Astrocyte (in vitro differentiated cells and primary cell): ENCODE data around the gene TP53AIP1. TPM values are rescaled to one million over a fixed set of nuclear protein-coding genes. Genes with fewer than 3 reads are reported as not detected.

Experiments used
- DNase-seq: peaks from one replicate; pipeline ENCODE4 v3.0.0-alpha.2; 2010; ENCODE audit warnings: low read depth
- FAIRE-seq: peaks from 2 replicates; lab custom pipeline; 2011; peaks lifted over from hg19 to GRCh38; lab: Jason Lieb, UNC
- H2AFZ ChIP-seq: 2 replicates; pipeline ENCODE4 v1.6.0; 2012; ENCODE audit warnings: low read depth, low read length, inconsistent platforms
- H3K27ac ChIP-seq: 2 replicates; pipeline ENCODE4 v1.5.1; 2011; ENCODE audit warnings: low read depth, low read length, inconsistent platforms
- H3K27me3 ChIP-seq: 2 replicates; pipeline ENCODE4 v1.6.0; 2011; ENCODE audit warnings: low read length, inconsistent platforms; ENCODE audit not compliant: insufficient read depth
- H3K36me3 ChIP-seq: 2 replicates; pipeline ENCODE4 v1.5.1; 2011; ENCODE audit warnings: low read length, inconsistent platforms; ENCODE audit not compliant: insufficient read depth
- H3K4me1 ChIP-seq: 2 replicates; pipeline ENCODE4 v1.5.1; 2011; ENCODE audit warnings: low read length, inconsistent platforms; ENCODE audit not compliant: insufficient read depth
- H3K4me2 ChIP-seq: 2 replicates; pipeline ENCODE4 v1.6.0; 2012; ENCODE audit warnings: low read length, inconsistent platforms
- H3K4me3 ChIP-seq: 2 replicates; pipeline ENCODE4 v1.5.1; 2011; ENCODE audit warnings: low read depth, mild to moderate bottlenecking, low read length, inconsistent platforms; ENCODE audit not compliant: insufficient read depth
- H3K79me2 ChIP-seq: 2 replicates; pipeline ENCODE4 v1.6.0; 2012; ENCODE audit warnings: mild to moderate bottlenecking, low read length, inconsistent platforms; ENCODE audit not compliant: insufficient read depth
- H3K9ac ChIP-seq: 2 replicates; pipeline ENCODE4 v1.6.0; 2012; ENCODE audit warnings: mild to moderate bottlenecking, low read length, inconsistent platforms
- H3K9me3 ChIP-seq: 2 replicates; pipeline ENCODE4 v1.5.1; 2012; ENCODE audit warnings: low read depth, mild to moderate bottlenecking, low read length, inconsistent platforms; ENCODE audit not compliant: insufficient read depth
- H4K20me1 ChIP-seq: 2 replicates; pipeline ENCODE4 v1.6.0; 2012; ENCODE audit warnings: low read length, inconsistent platforms; ENCODE audit not compliant: insufficient read depth
- H3K27ac Mint-ChIP-seq: one replicate; pipeline ENCODE4 v1.8.0; 2021; ENCODE audit warnings: mild to moderate bottlenecking, mixed read lengths; ENCODE audit not compliant: unreplicated experiment
- H3K27me3 Mint-ChIP-seq: one replicate; pipeline ENCODE4 v1.8.0; 2021; ENCODE audit warnings: low read depth, mixed read lengths; ENCODE audit not compliant: unreplicated experiment
- H3K36me3 Mint-ChIP-seq: one replicate; pipeline ENCODE4 v1.8.0; 2021; ENCODE audit warnings: low read depth, mixed read lengths; ENCODE audit not compliant: unreplicated experiment
- H3K4me1 Mint-ChIP-seq: one replicate; pipeline ENCODE4 v1.8.0; 2021; ENCODE audit warnings: low read depth, mixed read lengths; ENCODE audit not compliant: unreplicated experiment
- H3K4me3 Mint-ChIP-seq: one replicate; pipeline ENCODE4 v1.8.0; 2021; ENCODE audit warnings: mild to moderate bottlenecking, moderate library complexity, mixed read lengths; ENCODE audit not compliant: unreplicated experiment
- H3K9me3 Mint-ChIP-seq: one replicate; pipeline ENCODE4 v1.8.0; 2021; ENCODE audit warnings: mild to moderate bottlenecking, mixed read lengths; ENCODE audit not compliant: unreplicated experiment
- CTCF ChIP-seq: IDR thresholded peaks from 2 replicates; pipeline ENCODE4 v1.5.1; 2011; ENCODE audit warnings: low read depth, mild to moderate bottlenecking, inconsistent platforms, low read length, moderate library complexity; ENCODE audit not compliant: insufficient read depth
- EZH2 ChIP-seq: IDR thresholded peaks from 2 replicates; pipeline ENCODE4 v1.6.1; 2012; ENCODE audit warnings: mild to moderate bottlenecking, low read length, inconsistent platforms; ENCODE audit not compliant: insufficient read depth
- total RNA-seq: library from RNA; stranded (reverse); gene quantifications from 2 replicates; pipeline ENCODE4 v1.2.1, GENCODE V29; 2021

TP53AIP1 gene
- total RNA-seq, 1 donor from 2014 or later = 0.20 TPM

GRCh38 chr11:128970598-128971190 lies 28.0 kb upstream of the TP53AIP1 start:
- Histone ChIP-seq H3K4me3 (no peak overlapping the region), H3K27ac (no peak overlapping the region), H3K36me3 (peaks cover 8% of the 10 kb centered on the region), H2AFZ (no peak overlapping the region), H4K20me1 (no peaks in the 10 kb centered on the region), H3K9ac (no peak overlapping the region), H3K27me3 (no peaks in the 10 kb centered on the region), H3K4me2 (no peak overlapping the region), H3K4me1 (no peaks in the 10 kb centered on the region), H3K79me2 (no peaks in the 10 kb centered on the region), H3K9me3 (no peaks in the 10 kb centered on the region)
- Mint-ChIP-seq H3K9me3 (no peaks in the 10 kb centered on the region), H3K4me3 (no peak overlapping the region), H3K27ac (no peak overlapping the region), H3K36me3 (peaks cover 29% of the 10 kb centered on the region), H3K27me3 (no peaks in the 10 kb centered on the region), H3K4me1 (no peaks in the 10 kb centered on the region)
- DNase-seq (no peak), FAIRE-seq (no peak)
- TF ChIP-seq CTCF = no peak
- TF ChIP-seq EZH2 = no peak

GRCh38 chr11:128968916-128969315 lies 26.2 kb upstream of the TP53AIP1 start:
- Histone ChIP-seq H4K20me1 (no peaks in the 10 kb centered on the region), H2AFZ (no peak overlapping the region), H3K9me3 (no peaks in the 10 kb centered on the region), H3K79me2 (no peaks in the 10 kb centered on the region), H3K27ac (no peak overlapping the region), H3K9ac (no peak overlapping the region), H3K4me3 (no peak overlapping the region), H3K27me3 (no peaks in the 10 kb centered on the region), H3K4me1 (no peaks in the 10 kb centered on the region), H3K4me2 (no peak overlapping the region), H3K36me3 (peaks cover 8% of the 10 kb centered on the region)
- Mint-ChIP-seq H3K27ac (no peak overlapping the region), H3K4me1 (peaks cover 5% of the 10 kb centered on the region), H3K36me3 (peaks cover 31% of the 10 kb centered on the region), H3K9me3 (no peaks in the 10 kb centered on the region), H3K27me3 (no peaks in the 10 kb centered on the region), H3K4me3 (no peak overlapping the region)
- no peak for TF ChIP-seq CTCF
- TF ChIP-seq EZH2 = no peak
- FAIRE-seq (no peak), DNase-seq (no peak)

GRCh38 chr11:128967578-128967977 lies 24.9 kb upstream of the TP53AIP1 start:
- Histone ChIP-seq H4K20me1 (no peaks in the 10 kb centered on the region), H3K27ac (no peak overlapping the region), H3K79me2 (no peaks in the 10 kb centered on the region), H3K4me3 (no peak overlapping the region), H3K36me3 (peaks cover 8% of the 10 kb centered on the region), H3K4me1 (no peaks in the 10 kb centered on the region), H3K9ac (no peak overlapping the region), H3K9me3 (no peaks in the 10 kb centered on the region), H3K27me3 (no peaks in the 10 kb centered on the region), H2AFZ (no peak overlapping the region), H3K4me2 (no peak overlapping the region)
- DNase-seq (no peak), FAIRE-seq (no peak)
- H3K27ac Mint-ChIP-seq = no peak overlapping the region
- peaks cover 5% of the 10 kb centered on the region for H3K4me1 Mint-ChIP-seq
- H3K36me3 Mint-ChIP-seq = peaks cover 26% of the 10 kb centered on the region
- TF ChIP-seq CTCF (no peak), EZH2 (no peak)
- H3K9me3 Mint-ChIP-seq = no peaks in the 10 kb centered on the region
- no peak overlapping the region for H3K4me3 Mint-ChIP-seq
- H3K27me3 Mint-ChIP-seq = no peaks in the 10 kb centered on the region
